Measurements from ENCODE around the gene VILL.

Gene VILL

GRCh38 chr3:38002291-38002876 lies 11.8 kb downstream of the VILL start:
- no peak for DNase-seq

GRCh38 chr3:38002940-38003339 lies 12.4 kb downstream of the VILL start:
- DNase-seq, result no peak

- DNase-seq, result no peak
Measured at GRCh38 chr3:38003371-38003816, 12.8 kb downstream of the VILL start.

GRCh38 chr3:38003817-38004414 lies 13.3 kb downstream of the VILL start:
- DNase-seq, result no peak

GRCh38 chr3:38004415-38005075 lies 14.0 kb downstream of the VILL start:
- DNase-seq, result peak; percentile 25

GRCh38 chr3:38005076-38006020 lies 14.8 kb downstream of the VILL start:
- no peak for DNase-seq

GRCh38 chr3:38006031-38006430 lies 15.4 kb downstream of the VILL start:
- DNase-seq, result no peak

GRCh38 chr3:38006445-38006995 lies 15.9 kb downstream of the VILL start:
- DNase-seq, result no peak

GRCh38 chr3:38007754-38008090 lies 17.1 kb downstream of the VILL start:
- DNase-seq, result no peak

GRCh38 chr3:38008191-38008701 lies 17.7 kb downstream of the VILL start:
- DNase-seq, result no peak

GRCh38 chr3:38008971-38009580 lies 18.5 kb downstream of the VILL start:
- no peak for DNase-seq

- DNase-seq, result no peak
Measured at GRCh38 chr3:38009807-38010591, 19.4 kb downstream of the VILL start.

- DNase-seq, result no peak
Measured at GRCh38 chr3:38011111-38011510, 20.5 kb downstream of the VILL start.

- no peak for DNase-seq
Measured at GRCh38 chr3:38015485-38015884, 24.9 kb downstream of the VILL start.

- DNase-seq, result no peak
Measured at GRCh38 chr3:38015984-38016383, 25.4 kb downstream of the VILL start.

- DNase-seq, result no peak
Measured at GRCh38 chr3:38016410-38016809, 25.8 kb downstream of the VILL start.

GRCh38 chr3:38016847-38017444 lies 26.4 kb downstream of the VILL start:
- no peak for DNase-seq

- DNase-seq, result no peak
Measured at GRCh38 chr3:38017445-38018295, 27.1 kb downstream of the VILL start.

- no peak for DNase-seq
Measured at GRCh38 chr3:38018296-38019266, 28.0 kb downstream of the VILL start.

Measured in NCI-H510A treated with DMSO at 0.1 percent for 48 hours (cell line).